ENCODE data around the gene SYNGR3.

SYNGR3 gene

DNA sequence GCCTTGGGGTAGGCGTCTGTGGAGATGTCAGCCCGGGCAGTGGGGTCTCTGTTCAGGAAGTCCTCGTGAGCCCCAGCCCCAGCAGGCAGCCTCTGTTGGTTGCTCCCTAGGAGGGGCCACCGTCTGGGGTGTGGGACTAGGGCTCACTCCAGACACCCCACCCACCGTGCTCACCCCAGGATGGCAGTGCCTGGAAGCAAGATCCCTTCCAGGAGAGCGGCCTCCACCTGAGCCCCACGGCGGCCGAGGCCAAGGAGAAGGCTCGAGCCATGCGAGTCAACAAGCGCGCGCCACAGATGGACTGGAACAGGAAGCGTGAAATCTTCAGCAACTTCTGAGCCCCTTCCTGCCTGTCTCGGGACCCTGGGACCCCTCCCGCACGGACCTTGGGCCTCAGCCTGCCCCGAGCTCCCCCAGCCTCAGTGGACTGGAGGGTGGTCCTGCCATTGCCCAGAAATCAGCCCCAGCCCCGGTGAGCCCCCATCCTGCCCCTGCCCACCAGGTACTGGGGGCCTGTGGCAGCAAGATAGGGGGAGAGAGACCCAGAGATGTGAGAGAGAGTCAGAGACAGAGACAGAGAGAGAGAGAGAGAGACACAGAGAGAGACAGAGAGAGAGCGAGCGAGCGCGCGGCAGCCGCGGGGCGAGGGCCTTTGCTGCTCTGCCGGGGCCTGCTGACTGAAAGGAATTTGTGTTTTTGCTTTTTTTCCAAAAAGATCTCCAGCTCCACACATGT lies 48.0 kb downstream of the SYNGR3 start:
- Histone ChIP-seq H3K27me3 (ENCODE audit: insufficient read depth, insufficient read length) (no peaks in the 10 kb centered on the region), H3K9ac (ENCODE audit: insufficient read length, low read depth) (no peak overlapping the region), H3K36me3 (ENCODE audit: insufficient read depth, insufficient read length, low read length) (peaks cover 35% of the 10 kb centered on the region), H3K4me1 (ENCODE audit: insufficient read depth, insufficient read length) (peaks cover 52% of the 10 kb centered on the region), H3K9me3 (ENCODE audit: insufficient read depth, low read length) (no peaks in the 10 kb centered on the region), H3K4me3 (ENCODE audit: insufficient read length, low read depth) (no peak overlapping the region)
- DNase-seq (ENCODE audit: low read depth, low spot score): no peak
- TF ChIP-seq SUZ12 (IDR thresholded peaks at IDR 0.05; ENCODE audit: extremely low read depth, insufficient read depth, insufficient read length) (no peak), ZNF274 (IDR thresholded peaks at IDR 0.05; ENCODE audit: low read depth, low read length) (no peak), YY1 (IDR thresholded peaks at IDR 0.05; ENCODE audit: insufficient read depth, insufficient read length) (no peak)

DNA sequence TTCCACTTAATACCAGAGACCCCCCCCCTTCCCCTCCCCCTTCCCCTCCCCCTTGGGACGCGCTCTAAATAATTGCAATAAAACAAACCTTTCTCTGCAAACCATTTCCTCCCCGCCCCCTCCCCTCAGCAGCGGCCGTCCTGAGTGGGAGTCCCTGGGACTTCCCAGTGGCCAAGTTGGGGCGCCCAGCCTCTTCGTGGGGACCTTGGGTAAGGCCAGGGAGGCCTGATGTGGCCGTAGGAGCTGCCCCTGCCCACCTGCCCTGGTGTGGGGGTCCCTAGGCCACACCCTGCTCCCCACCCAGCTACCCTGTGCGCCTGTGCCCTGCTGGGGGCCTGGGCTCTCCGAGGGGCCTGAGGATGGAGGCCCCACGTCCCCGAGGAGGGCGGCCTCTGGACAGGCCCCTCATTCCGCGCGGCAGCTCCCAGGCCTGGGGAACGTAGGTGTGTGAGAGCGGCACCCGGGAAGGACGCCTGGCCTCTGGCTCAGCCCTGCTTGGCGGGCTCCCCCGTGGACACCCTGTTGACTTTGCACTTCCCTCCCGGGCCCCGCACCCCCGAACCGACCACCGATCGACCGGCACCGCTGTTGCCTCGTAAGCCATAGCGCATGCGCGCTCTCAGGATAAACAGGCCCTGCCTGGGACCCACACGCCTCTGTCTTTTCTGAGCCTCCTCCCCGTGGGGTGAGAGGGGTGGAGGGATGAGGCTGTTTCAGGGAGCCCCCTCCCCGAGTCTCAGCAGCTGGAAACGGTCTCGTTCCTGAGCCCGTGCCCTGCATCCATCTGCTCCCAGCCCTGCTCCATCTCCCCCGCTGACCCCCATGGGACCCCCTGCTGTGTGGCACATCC lies 48.8 kb downstream of the SYNGR3 start:
- no peaks in the 10 kb centered on the region for H3K9me3 ChIP-seq (ENCODE audit: insufficient read depth, low read length)
- no peak overlapping the region for H3K4me3 ChIP-seq (ENCODE audit: insufficient read length, low read depth)
- H3K9ac ChIP-seq (ENCODE audit: insufficient read length, low read depth): peak overlapping the region; percentile 69
- H3K36me3 ChIP-seq (ENCODE audit: insufficient read depth, insufficient read length, low read length): peaks cover 42% of the 10 kb centered on the region
- no peak for DNase-seq (ENCODE audit: low read depth, low spot score)
- no peak for TF ChIP-seq YY1 (IDR thresholded peaks at IDR 0.05; ENCODE audit: insufficient read depth, insufficient read length)
- no peak for TF ChIP-seq ZNF274 (IDR thresholded peaks at IDR 0.05; ENCODE audit: low read depth, low read length)
- TF ChIP-seq SUZ12 (IDR thresholded peaks at IDR 0.05; ENCODE audit: extremely low read depth, insufficient read depth, insufficient read length): no peak
- peaks cover 51% of the 10 kb centered on the region for H3K4me1 ChIP-seq (ENCODE audit: insufficient read depth, insufficient read length)
- H3K27me3 ChIP-seq (ENCODE audit: insufficient read depth, insufficient read length): no peaks in the 10 kb centered on the region

DNA sequence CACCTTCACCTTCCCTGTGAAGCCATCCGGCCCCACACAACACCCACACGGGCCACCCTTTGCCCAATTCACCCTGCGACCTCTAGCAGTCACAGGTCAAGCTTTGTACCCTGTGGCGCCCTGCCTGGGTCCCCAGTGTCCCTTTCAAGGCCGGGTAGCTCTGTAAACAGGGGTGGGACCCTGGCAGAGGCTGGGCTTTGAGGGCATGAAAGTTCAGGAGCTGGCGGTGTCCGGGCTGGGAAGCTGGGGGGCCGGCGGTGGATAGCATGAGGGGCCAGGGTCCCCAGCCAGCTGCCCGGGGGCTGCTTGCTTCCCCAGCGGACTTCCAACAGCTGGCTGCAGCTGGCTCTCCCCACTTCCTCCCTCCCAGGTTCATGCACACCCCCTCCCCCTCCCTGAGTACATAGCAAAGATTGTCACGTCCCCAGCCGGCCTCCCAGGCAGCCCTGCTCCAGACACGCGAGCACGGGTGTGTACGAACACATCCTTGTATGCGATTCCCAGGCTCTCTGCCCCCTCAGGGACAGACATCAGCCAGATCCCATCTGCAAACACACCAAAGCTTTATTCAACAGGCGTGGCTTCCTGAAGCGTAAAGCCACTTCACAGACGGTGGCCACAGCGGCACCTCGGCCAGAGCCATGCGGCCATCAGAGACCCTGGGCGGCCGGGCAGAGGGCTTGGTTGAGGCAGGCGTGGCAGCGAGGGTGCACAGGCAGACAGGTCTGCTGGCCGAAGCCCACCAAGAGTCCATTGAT lies 49.7 kb downstream of the SYNGR3 start:
- peaks cover 43% of the 10 kb centered on the region for H3K36me3 ChIP-seq (ENCODE audit: insufficient read depth, insufficient read length, low read length)
- H3K9me3 ChIP-seq (ENCODE audit: insufficient read depth, low read length): no peaks in the 10 kb centered on the region
- peak overlapping the region; percentile 69 for H3K9ac ChIP-seq (ENCODE audit: insufficient read length, low read depth)
- H3K27me3 ChIP-seq (ENCODE audit: insufficient read depth, insufficient read length): no peaks in the 10 kb centered on the region
- peaks cover 51% of the 10 kb centered on the region for H3K4me1 ChIP-seq (ENCODE audit: insufficient read depth, insufficient read length)
- no peak overlapping the region for H3K4me3 ChIP-seq (ENCODE audit: insufficient read length, low read depth)
- DNase-seq (ENCODE audit: low read depth, low spot score): no peak
- no peak for TF ChIP-seq YY1 (IDR thresholded peaks at IDR 0.05; ENCODE audit: insufficient read depth, insufficient read length)
- no peak for TF ChIP-seq SUZ12 (IDR thresholded peaks at IDR 0.05; ENCODE audit: extremely low read depth, insufficient read depth, insufficient read length)
- no peak for TF ChIP-seq ZNF274 (IDR thresholded peaks at IDR 0.05; ENCODE audit: low read depth, low read length)

DNA sequence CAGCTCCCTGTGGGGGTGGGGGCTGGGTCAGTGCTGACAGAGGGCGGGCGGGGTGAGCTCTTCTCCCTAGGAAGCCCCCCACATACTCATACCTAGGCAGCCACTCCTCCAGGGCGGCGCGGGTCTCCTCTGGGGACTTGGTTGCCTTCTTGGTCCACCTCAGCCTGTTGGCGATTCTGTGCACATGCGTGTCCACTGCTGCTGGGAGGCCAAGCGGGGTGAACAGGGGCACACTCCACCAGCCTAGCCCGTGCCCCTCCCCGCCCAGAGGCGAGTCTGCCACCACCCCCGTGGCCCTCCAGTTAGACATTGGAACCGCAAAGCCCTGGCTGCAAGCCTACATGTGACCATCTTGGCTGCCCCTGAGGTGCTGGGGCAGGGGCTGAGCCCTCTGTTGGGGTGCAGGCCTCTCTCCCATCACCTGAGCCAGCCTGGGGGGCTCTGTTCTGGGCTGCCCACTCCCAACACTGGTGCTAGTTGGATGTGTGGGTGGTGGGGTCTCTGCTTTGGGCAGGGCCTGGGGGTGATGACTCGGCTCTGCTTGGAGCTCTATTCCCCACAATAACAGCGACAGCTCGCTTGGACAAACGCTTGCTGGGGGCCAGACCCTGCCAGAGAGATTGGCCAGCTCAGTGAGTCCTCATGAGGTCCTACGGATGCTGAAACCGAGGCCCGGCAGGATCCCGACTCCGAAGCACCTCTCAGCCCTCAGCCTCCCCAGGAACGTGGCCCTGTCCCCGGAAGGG lies 50.4 kb downstream of the SYNGR3 start:
- Histone ChIP-seq H3K27me3 (ENCODE audit: insufficient read depth, insufficient read length) (no peaks in the 10 kb centered on the region), H3K4me1 (ENCODE audit: insufficient read depth, insufficient read length) (peaks cover 44% of the 10 kb centered on the region), H3K4me3 (ENCODE audit: insufficient read length, low read depth) (no peak overlapping the region), H3K9ac (ENCODE audit: insufficient read length, low read depth) (peak overlapping the region; percentile 38), H3K36me3 (ENCODE audit: insufficient read depth, insufficient read length, low read length) (peaks cover 48% of the 10 kb centered on the region), H3K9me3 (ENCODE audit: insufficient read depth, low read length) (no peaks in the 10 kb centered on the region)
- TF ChIP-seq ZNF274 (IDR thresholded peaks at IDR 0.05; ENCODE audit: low read depth, low read length): no peak
- TF ChIP-seq YY1 (IDR thresholded peaks at IDR 0.05; ENCODE audit: insufficient read depth, insufficient read length): no peak
- TF ChIP-seq SUZ12 (IDR thresholded peaks at IDR 0.05; ENCODE audit: extremely low read depth, insufficient read depth, insufficient read length): no peak
- DNase-seq (ENCODE audit: low read depth, low spot score): no peak

DNA sequence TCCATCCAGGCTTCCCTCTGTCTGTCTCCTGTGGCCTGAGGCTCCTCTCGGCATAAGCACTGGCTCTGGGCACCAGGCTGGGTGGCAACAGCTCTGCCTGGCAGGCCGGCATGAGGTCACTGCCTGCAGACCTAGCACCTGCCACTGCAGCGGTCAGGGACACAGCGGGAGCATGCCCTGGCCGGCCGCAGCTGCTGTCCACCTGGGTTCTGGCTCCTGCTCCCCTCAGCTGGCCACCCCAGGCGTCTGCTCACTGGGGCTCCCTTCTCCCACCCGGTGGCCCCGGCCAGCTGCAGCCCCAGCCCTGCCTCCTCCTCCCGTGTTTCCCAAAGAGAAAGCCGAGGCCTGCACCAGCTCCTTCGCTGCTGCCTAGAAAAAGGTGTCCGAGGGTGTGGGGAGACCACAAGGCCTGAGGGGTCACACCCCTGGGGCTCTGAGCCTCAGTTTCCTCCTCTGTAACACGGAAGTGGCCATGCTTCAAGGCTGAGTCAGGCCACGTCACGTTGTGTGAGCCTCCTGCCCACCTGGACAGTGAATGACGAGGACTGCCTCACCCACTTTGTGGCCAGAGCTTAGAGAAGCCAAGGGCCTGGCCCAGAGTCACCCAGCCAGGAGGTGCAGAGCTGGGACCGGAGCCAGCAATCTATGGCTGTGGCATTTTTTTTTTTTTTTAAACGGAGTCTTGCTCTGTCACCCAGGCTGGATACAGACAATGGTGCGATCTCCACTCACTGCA lies 51.2 kb downstream of the SYNGR3 start:
- Histone ChIP-seq H3K4me3 (ENCODE audit: insufficient read length, low read depth) (no peak overlapping the region), H3K4me1 (ENCODE audit: insufficient read depth, insufficient read length) (peaks cover 37% of the 10 kb centered on the region), H3K36me3 (ENCODE audit: insufficient read depth, insufficient read length, low read length) (peaks cover 51% of the 10 kb centered on the region), H3K9ac (ENCODE audit: insufficient read length, low read depth) (peak overlapping the region; percentile 38), H3K27me3 (ENCODE audit: insufficient read depth, insufficient read length) (no peaks in the 10 kb centered on the region), H3K9me3 (ENCODE audit: insufficient read depth, low read length) (no peaks in the 10 kb centered on the region)
- no peak for DNase-seq (ENCODE audit: low read depth, low spot score)
- TF ChIP-seq ZNF274 (IDR thresholded peaks at IDR 0.05; ENCODE audit: low read depth, low read length): no peak
- no peak for TF ChIP-seq YY1 (IDR thresholded peaks at IDR 0.05; ENCODE audit: insufficient read depth, insufficient read length)
- no peak for TF ChIP-seq SUZ12 (IDR thresholded peaks at IDR 0.05; ENCODE audit: extremely low read depth, insufficient read depth, insufficient read length)

All from NT2/D1 (cell line).